Ureter (tissue), 1 donor: Measurements from ENCODE around the gene KRT20. TPM values are rescaled to one million over a fixed set of nuclear protein-coding genes. Genes with fewer than 3 reads are reported as not detected.
"Not testable (repeated sequence)": the region's sequence is repeated elsewhere in the genome, so short reads cannot be mapped to it uniquely, and the experiment has no call there.

ENCODE experiments used
- DNase-seq: peaks from one replicate; pipeline ENCODE4 v3.0.0-alpha.2; 2020; ENCODE audit warnings: low spot score
- total RNA-seq: library from RNA; stranded (reverse); gene quantifications from one replicate; pipeline ENCODE4 v1.2.4, GENCODE V29; 2023
- donor health status: DM: yes; HTN: yes; CAD: no.

KRT20 gene
- total RNA-seq, result 4.7 TPM

- no peak for DNase-seq
These were observed at the start of gene KRT20 for GRCh38 chr17:40884708-40885512. Gene KRT20, minus strand, starts transcription at chr17:40885242. Its CDS starts 57 bp downstream, at chr17:40885185.

- no peak for DNase-seq
These were observed 47.6 kb upstream of the KRT20 start for GRCh38 chr17:40932608-40933007.

- DNase-seq, result no peak
These were observed 46.3 kb upstream of the KRT20 start for GRCh38 chr17:40931311-40931710.

GRCh38 chr17:40926341-40926740 is 41.3 kb upstream of the KRT20 start:
- no peak for DNase-seq

GRCh38 chr17:40922239-40922638 is 37.2 kb upstream of the KRT20 start:
- DNase-seq, result no peak

GRCh38 chr17:40921026-40921425 is 36.0 kb upstream of the KRT20 start:
- no peak for DNase-seq

GRCh38 chr17:40917116-40917515 is 32.1 kb upstream of the KRT20 start:
- DNase-seq, result not testable (repeated sequence)

- no peak for DNase-seq
These were observed 31.3 kb upstream of the KRT20 start for GRCh38 chr17:40916366-40916765.

GRCh38 chr17:40915721-40916256 is 30.7 kb upstream of the KRT20 start:
- DNase-seq, result no peak

GRCh38 chr17:40915199-40915661 is 30.2 kb upstream of the KRT20 start:
- no peak for DNase-seq

- no peak for DNase-seq
These were observed 29.2 kb upstream of the KRT20 start for GRCh38 chr17:40914075-40914855.

- no peak for DNase-seq
These were observed 27.6 kb upstream of the KRT20 start for GRCh38 chr17:40912486-40913210.

- DNase-seq, result no peak
These were observed 25.4 kb upstream of the KRT20 start for GRCh38 chr17:40910441-40910841.

- no peak for DNase-seq
These were observed 24.7 kb upstream of the KRT20 start for GRCh38 chr17:40909755-40910154.

GRCh38 chr17:40909351-40909750 is 24.3 kb upstream of the KRT20 start:
- DNase-seq, result peak; percentile 92

- no peak for DNase-seq
These were observed 21.6 kb upstream of the KRT20 start for GRCh38 chr17:40906613-40907012.

- no peak for DNase-seq
These were observed 20.3 kb upstream of the KRT20 start for GRCh38 chr17:40905370-40905769.

- no peak for DNase-seq
These were observed 18.2 kb upstream of the KRT20 start for GRCh38 chr17:40903129-40903847.

GRCh38 chr17:40902498-40902897 is 17.5 kb upstream of the KRT20 start:
- no peak for DNase-seq

- no peak for DNase-seq
These were observed 17.0 kb upstream of the KRT20 start for GRCh38 chr17:40901981-40902474.

- DNase-seq, result no peak
These were observed 15.8 kb upstream of the KRT20 start for GRCh38 chr17:40900809-40901356.
